Natural killer cell (primary cell): Measurements from ENCODE around the gene CTLA4. TPM values are rescaled to one million over a fixed set of nuclear protein-coding genes. Genes with fewer than 3 reads are reported as not detected.

ENCODE experiments used
- ATAC-seq, 3 donors: fragments of 150-1000 bp in 2 of 3; fragments of 200-7000 bp in 1 of 3; cut with Tn5 transposase; 1 replicate in 1 of 3; 2 replicates in 2 of 3; pipeline ENCODE4 v1.10.0; 2021; ENCODE audit warnings: mild to moderate bottlenecking in 2 of 3, moderate library complexity in 2 of 3
- DNase-seq, 2 donors: peaks; one replicate each; pipeline versions ENCODE4 v3.0.0 to v3.0.0-alpha.2; 2013 to 2021; ENCODE audit warnings: mixed read lengths in 1 of 2
- H3K27ac ChIP-seq: one replicate; pipeline ENCODE4 v1.5.1; 2013; ENCODE audit warnings: mild to moderate bottlenecking, low read length
- H3K27me3 ChIP-seq: one replicate; pipeline ENCODE4 v1.6.1; 2013; ENCODE audit warnings: low read length; ENCODE audit not compliant: control insufficient read depth, insufficient read depth
- H3K36me3 ChIP-seq: one replicate; pipeline ENCODE4 v1.6.1; 2013; ENCODE audit warnings: low read length; ENCODE audit not compliant: control insufficient read depth, insufficient read depth
- H3K4me1 ChIP-seq: one replicate; pipeline ENCODE4 v1.6.1; 2013; ENCODE audit warnings: low read length; ENCODE audit not compliant: control insufficient read depth, insufficient read depth
- H3K4me3 ChIP-seq: one replicate; pipeline ENCODE4 v1.5.1; 2013; ENCODE audit warnings: low read length
- H3K9me3 ChIP-seq: one replicate; pipeline ENCODE4 v1.6.1; 2013; ENCODE audit warnings: low read length; ENCODE audit not compliant: control insufficient read depth, insufficient read depth
- H3K27ac Mint-ChIP-seq, 2 donors: one replicate each; pipeline ENCODE4 v1.8.0; 2022; ENCODE audit warnings: mild to moderate bottlenecking in 2 of 2, mixed read lengths in 2 of 2, moderate library complexity in 1 of 2
- H3K27me3 Mint-ChIP-seq, 2 donors: one replicate each; pipeline ENCODE4 v1.8.0; 2022; ENCODE audit warnings: low read depth in 2 of 2, mixed read lengths in 2 of 2
- H3K36me3 Mint-ChIP-seq: one replicate; pipeline ENCODE4 v1.8.0; 2022; ENCODE audit warnings: mixed read lengths
- H3K4me1 Mint-ChIP-seq, 2 donors: one replicate each; pipeline ENCODE4 v1.8.0; 2022; ENCODE audit warnings: mixed read lengths in 2 of 2
- H3K4me3 Mint-ChIP-seq: one replicate; pipeline ENCODE4 v1.8.0; 2022; ENCODE audit warnings: mild to moderate bottlenecking, moderate library complexity, mixed read lengths
- H3K9me3 Mint-ChIP-seq, 2 donors: one replicate each; pipeline ENCODE4 v1.8.0; 2022; ENCODE audit warnings: mixed read lengths in 2 of 2
- CTCF ChIP-seq: fragments of 200-600 bp; IDR thresholded peaks from one replicate; pipeline ENCODE4 v1.8.0; 2022; ENCODE audit warnings: antibody characterized with exemption
- WGBS: methylation state at CpG from one replicate; pipeline ENCODE4 v1.1.7; 2013; ENCODE audit warnings: missing lambda C conversion rate; ENCODE audit not compliant: insufficient coverage; 5-methylcytosine and 5-hydroxymethylcytosine counted together
- intact Hi-C: fragments of 100-400 bp; cut with micrococcal nuclease; formaldehyde crosslinking; loops from one replicate; pipeline ENCODE4 v1.14.2; 2022
- total RNA-seq, 4 donors: library from RNA; stranded (reverse); fragments of 120-200 nt in 1 of 4; gene quantifications; one replicate each; pipeline versions ENCODE4 v1.2.3 to v1.2.4, GENCODE V29; 2013 to 2022

Gene CTLA4
- total RNA-seq = 1 to 10 TPM in 1 of 3 donors, under 1 TPM in 2; 0.31 to 2.3 (median 0.78) TPM
- 0.92 TPM for total RNA-seq (2013)

GRCh38 chr2:203867561-203868200, at the start of gene CTLA4:
Gene CTLA4, plus strand, starts transcription at chr2:203867771. Its CDS starts 172 bp downstream, at chr2:203867943.
- peak in 1 of 2 donors; percentile 77 for DNase-seq
- H3K4me3 Mint-ChIP-seq = no peak within 1 kb of the TSS

GRCh38 chr2:203818656-203819055, 48.9 kb upstream of the CTLA4 start:
- WGBS = 93% methylated on average over 2 of the region's 2 CpGs
- H3K4me3 ChIP-seq = no peak overlapping the region
- Mint-ChIP-seq H3K4me1 (peaks cover 16 to 24% of the 10 kb centered on the region in 2 donors), H3K4me3 (no peak overlapping the region), H3K27ac (no peak overlapping the region), H3K27me3 (peaks cover 10 to 23% of the 10 kb centered on the region in 2 donors), H3K36me3 (no peaks in the 10 kb centered on the region), H3K9me3 (no peaks in the 10 kb centered on the region)
- ATAC-seq (no peak), DNase-seq (no peak)
- peaks cover 7% of the 10 kb centered on the region for H3K4me1 ChIP-seq
- no peaks in the 10 kb centered on the region for H3K27me3 ChIP-seq
- TF ChIP-seq CTCF = no peak
- no peaks in the 10 kb centered on the region for H3K9me3 ChIP-seq
- no peaks in the 10 kb centered on the region for H3K36me3 ChIP-seq
- H3K27ac ChIP-seq = no peak overlapping the region
- intact Hi-C loops = loop anchor here (5.0 kb wide), 1 partner anchor 1246 kb away; no protein-coding TSS in a partner anchor

More at GRCh38 chr2:203867561-203868200, at the start of gene CTLA4:
- no peaks in the 10 kb centered on the region for H3K36me3 Mint-ChIP-seq
- no peaks in the 10 kb centered on the region for H3K9me3 Mint-ChIP-seq
- H3K27ac Mint-ChIP-seq = no peak within 1 kb of the TSS
- WGBS = 78% methylated on average over 2 of the region's 6 CpGs
- H3K9me3 ChIP-seq = no peaks in the 10 kb centered on the region
- ATAC-seq = peak in 2 of 3 donors; percentile 29 to 65
- H3K27me3 ChIP-seq = no peaks in the 10 kb centered on the region
- H3K4me1 Mint-ChIP-seq = peaks cover 20 to 28% of the 10 kb centered on the region in 2 donors
- H3K27me3 Mint-ChIP-seq = peaks cover 0 to 2% of the 10 kb centered on the region in 2 donors
- no peak within 1 kb of the TSS for H3K4me3 ChIP-seq
- intact Hi-C loops = no loop called here
- TF ChIP-seq CTCF = no peak
- H3K36me3 ChIP-seq = no peaks in the 10 kb centered on the region
- H3K4me1 ChIP-seq = peaks cover 22% of the 10 kb centered on the region
- no peak within 1 kb of the TSS for H3K27ac ChIP-seq

GRCh38 chr2:203819434-203820133, 48.0 kb upstream of the CTLA4 start:
- 91% methylated on average over 14 of the region's 14 CpGs for WGBS
- peaks cover 6 to 23% of the 10 kb centered on the region in 2 donors for H3K27me3 Mint-ChIP-seq
- no peaks in the 10 kb centered on the region for H3K9me3 ChIP-seq

More at GRCh38 chr2:203819434-203820133, 48.0 kb upstream of the CTLA4 start:
- Mint-ChIP-seq H3K4me3 (no peak overlapping the region), H3K9me3 (no peaks in the 10 kb centered on the region), H3K27ac (no peak overlapping the region), H3K36me3 (no peaks in the 10 kb centered on the region), H3K4me1 (peaks cover 25 to 33% of the 10 kb centered on the region in 2 donors)
- H3K27me3 ChIP-seq = no peaks in the 10 kb centered on the region
- no peak for TF ChIP-seq CTCF
- no peaks in the 10 kb centered on the region for H3K36me3 ChIP-seq
- H3K4me1 ChIP-seq = peaks cover 13% of the 10 kb centered on the region
- intact Hi-C loops = loop anchor here (5.0 kb wide), 1 partner anchor 1247 kb away; no protein-coding TSS in a partner anchor
- no peak overlapping the region for H3K27ac ChIP-seq
- no peak overlapping the region for H3K4me3 ChIP-seq
- ATAC-seq (no peak), DNase-seq (no peak)
